Skin of body (tissue), 2 donors: ENCODE measurements around the gene RBFOX2. TPM values are rescaled to one million over a fixed set of nuclear protein-coding genes. Genes with fewer than 3 reads are reported as not detected.

Experiments
- DNase-seq: peaks from one replicate; lab custom pipeline; 2025; lab: John Stamatoyannopoulos, UW
- total RNA-seq: library from RNA; depleted of rRNA; stranded (reverse); fragments of >200 nt; gene quantifications from one replicate; pipeline ENCODE4 v1.2.3, GENCODE V29; 2014

RBFOX2 gene
- total RNA-seq, 1 donor from 2014 or later: 144 TPM

- peak; percentile 20 for DNase-seq
Observed at GRCh38 chr22:35783943-35784614, 244.5 kb downstream of the RBFOX2 start.

GRCh38 chr22:35782504-35782903, 246.1 kb downstream of the RBFOX2 start:
- no peak for DNase-seq

GRCh38 chr22:35781898-35782297, 246.7 kb downstream of the RBFOX2 start:
- DNase-seq: no peak

- no peak for DNase-seq
Observed at GRCh38 chr22:35777335-35777975, 251.2 kb downstream of the RBFOX2 start.

- DNase-seq: no peak
Observed at GRCh38 chr22:35775339-35775738, 253.3 kb downstream of the RBFOX2 start.

- DNase-seq: no peak
Observed at GRCh38 chr22:35769974-35770373, 258.6 kb downstream of the RBFOX2 start.

GRCh38 chr22:35766654-35767580, 261.7 kb downstream of the RBFOX2 start:
- peak; percentile 6 for DNase-seq

- DNase-seq: no peak
Observed at GRCh38 chr22:35761037-35761436, 267.6 kb downstream of the RBFOX2 start.

- no peak for DNase-seq
Observed at GRCh38 chr22:35758394-35758793, 270.2 kb downstream of the RBFOX2 start.

GRCh38 chr22:35756722-35757121, 271.9 kb downstream of the RBFOX2 start:
- no peak for DNase-seq

- DNase-seq: no peak
Observed at GRCh38 chr22:35754761-35755160, 273.9 kb downstream of the RBFOX2 start.

GRCh38 chr22:35752863-35753189, 275.8 kb downstream of the RBFOX2 start:
- DNase-seq: no peak

- DNase-seq: no peak
Observed at GRCh38 chr22:35752006-35752862, 276.4 kb downstream of the RBFOX2 start.

- DNase-seq: no peak
Observed at GRCh38 chr22:35749808-35750207, 278.8 kb downstream of the RBFOX2 start.

- no peak for DNase-seq
Observed at GRCh38 chr22:35746946-35747703, 281.5 kb downstream of the RBFOX2 start.

GRCh38 chr22:35746248-35746647, 282.4 kb downstream of the RBFOX2 start:
- DNase-seq: no peak

GRCh38 chr22:35743326-35743860, 285.2 kb downstream of the RBFOX2 start:
- peak; percentile 21 for DNase-seq

- no peak for DNase-seq
Observed at GRCh38 chr22:35742342-35743100, 286.1 kb downstream of the RBFOX2 start.

- no peak for DNase-seq
Observed at GRCh38 chr22:35740616-35741015, 288.0 kb downstream of the RBFOX2 start.
